AG09309 (cell line): ENCODE data around the gene SQSTM1.

Experiments
- DNase-seq: peaks from one replicate; pipeline ENCODE4 v3.0.0-alpha.2; 2010; ENCODE audit warnings: low read depth
- H3K4me3 ChIP-seq: 2 replicates; pipeline ENCODE4 v1.5.1; 2011; ENCODE audit warnings: mild to moderate bottlenecking, low read depth, low read length, moderate library complexity; ENCODE audit not compliant: control insufficient read depth
- TF ChIP-seq, protein P1 (sequence below): IDR thresholded peaks from 2 replicates; pipeline ENCODE4 v1.5.1; 2011; ENCODE audit warnings: mild to moderate bottlenecking, low read depth, low read length, inconsistent platforms; ENCODE audit not compliant: insufficient read depth, control insufficient read depth; ENCODE audit errors: missing control alignments

Gene SQSTM1

GRCh38 chr5:179874536-179875292 lies 54.0 kb downstream of the SQSTM1 start:
- DNase-seq = no peak
- TF ChIP-seq, protein P1, sequence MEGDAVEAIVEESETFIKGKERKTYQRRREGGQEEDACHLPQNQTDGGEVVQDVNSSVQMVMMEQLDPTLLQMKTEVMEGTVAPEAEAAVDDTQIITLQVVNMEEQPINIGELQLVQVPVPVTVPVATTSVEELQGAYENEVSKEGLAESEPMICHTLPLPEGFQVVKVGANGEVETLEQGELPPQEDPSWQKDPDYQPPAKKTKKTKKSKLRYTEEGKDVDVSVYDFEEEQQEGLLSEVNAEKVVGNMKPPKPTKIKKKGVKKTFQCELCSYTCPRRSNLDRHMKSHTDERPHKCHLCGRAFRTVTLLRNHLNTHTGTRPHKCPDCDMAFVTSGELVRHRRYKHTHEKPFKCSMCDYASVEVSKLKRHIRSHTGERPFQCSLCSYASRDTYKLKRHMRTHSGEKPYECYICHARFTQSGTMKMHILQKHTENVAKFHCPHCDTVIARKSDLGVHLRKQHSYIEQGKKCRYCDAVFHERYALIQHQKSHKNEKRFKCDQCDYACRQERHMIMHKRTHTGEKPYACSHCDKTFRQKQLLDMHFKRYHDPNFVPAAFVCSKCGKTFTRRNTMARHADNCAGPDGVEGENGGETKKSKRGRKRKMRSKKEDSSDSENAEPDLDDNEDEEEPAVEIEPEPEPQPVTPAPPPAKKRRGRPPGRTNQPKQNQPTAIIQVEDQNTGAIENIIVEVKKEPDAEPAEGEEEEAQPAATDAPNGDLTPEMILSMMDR = no peak
- H3K4me3 ChIP-seq = no peak overlapping the region

GRCh38 chr5:179875741-179876609 lies 55.3 kb downstream of the SQSTM1 start:
- no peak for DNase-seq
- no peak overlapping the region for H3K4me3 ChIP-seq
- TF ChIP-seq, protein P1 = no peak

GRCh38 chr5:179876610-179876952 lies 55.9 kb downstream of the SQSTM1 start:
- H3K4me3 ChIP-seq = no peak overlapping the region
- DNase-seq = no peak
- TF ChIP-seq, protein P1 = no peak

DNA sequence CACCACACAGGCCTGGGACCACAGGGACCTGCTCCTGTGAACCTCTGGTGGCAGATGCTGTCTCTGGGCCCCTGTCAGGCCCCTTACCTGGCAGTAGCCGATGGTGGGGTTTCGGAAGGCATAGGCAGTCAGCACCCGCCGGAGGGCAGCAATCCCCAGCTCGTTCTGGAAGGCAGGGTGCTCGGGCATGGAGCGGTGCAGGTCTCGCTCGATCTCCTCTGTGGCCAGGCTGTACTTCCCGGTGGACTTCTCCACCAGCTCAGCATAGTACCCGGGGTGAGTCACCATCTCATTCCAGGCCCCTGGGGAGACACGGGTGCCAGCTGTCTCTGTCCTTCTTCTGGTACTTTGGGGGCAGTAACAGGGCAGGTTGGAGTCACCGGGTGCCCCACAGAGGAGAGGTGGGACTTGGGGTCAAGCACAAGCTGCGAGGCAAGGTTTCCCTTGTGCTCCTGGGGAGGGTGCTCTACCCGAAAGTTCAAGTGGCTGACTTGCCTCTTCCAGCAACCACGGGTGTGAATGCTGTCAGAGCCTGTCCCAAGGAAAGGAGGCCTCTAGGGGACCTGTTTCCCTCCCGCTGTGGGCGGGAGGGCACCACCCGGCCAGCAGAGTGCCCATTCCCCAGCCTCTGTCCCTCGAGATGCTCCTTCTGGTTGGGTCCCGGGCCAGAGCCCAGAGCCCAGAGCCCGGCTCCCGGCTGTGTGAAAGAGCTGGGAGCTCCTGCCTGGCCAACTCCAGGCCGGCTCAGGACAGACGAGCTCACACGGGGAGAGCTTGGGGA lies 57.7 kb downstream of the SQSTM1 start:
- no peak overlapping the region for H3K4me3 ChIP-seq
- DNase-seq = no peak
- TF ChIP-seq, protein P1 = no peak

DNA sequence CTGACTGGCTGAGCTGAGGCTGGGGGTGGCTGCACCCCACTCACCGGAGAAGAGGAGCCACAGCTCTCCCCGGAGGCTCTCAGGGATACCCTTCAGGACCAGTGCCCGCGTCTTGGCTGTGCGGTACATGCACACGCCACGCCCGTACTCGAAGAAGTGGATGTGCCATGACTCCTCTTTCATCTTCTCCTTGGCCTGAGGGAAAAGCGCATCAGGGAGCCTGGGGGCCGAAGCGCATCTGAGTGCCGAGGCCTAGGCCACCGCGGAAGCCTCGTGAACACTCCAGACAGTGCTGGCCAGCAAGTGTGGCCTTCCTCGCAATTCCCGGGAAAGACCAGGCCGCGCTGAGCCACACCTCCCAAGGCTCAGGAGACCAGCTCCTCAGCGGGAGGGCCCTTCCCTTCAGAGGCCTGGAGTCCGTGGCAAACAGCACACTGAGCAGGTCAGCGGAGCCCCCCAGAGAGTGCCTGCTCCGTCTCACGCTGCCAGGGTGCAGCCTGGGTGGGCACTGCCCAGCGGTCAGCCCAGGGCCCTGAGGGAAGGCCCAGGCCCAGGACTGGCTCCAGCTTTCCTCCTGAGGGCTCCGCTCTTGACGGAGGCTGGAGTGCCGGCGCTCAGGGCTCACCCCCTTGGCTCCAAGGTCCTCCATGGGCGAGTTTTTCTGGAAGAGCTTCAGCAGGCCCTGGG lies 58.4 kb downstream of the SQSTM1 start:
- TF ChIP-seq, protein P1 = no peak
- DNase-seq = no peak
- no peak overlapping the region for H3K4me3 ChIP-seq

DNA sequence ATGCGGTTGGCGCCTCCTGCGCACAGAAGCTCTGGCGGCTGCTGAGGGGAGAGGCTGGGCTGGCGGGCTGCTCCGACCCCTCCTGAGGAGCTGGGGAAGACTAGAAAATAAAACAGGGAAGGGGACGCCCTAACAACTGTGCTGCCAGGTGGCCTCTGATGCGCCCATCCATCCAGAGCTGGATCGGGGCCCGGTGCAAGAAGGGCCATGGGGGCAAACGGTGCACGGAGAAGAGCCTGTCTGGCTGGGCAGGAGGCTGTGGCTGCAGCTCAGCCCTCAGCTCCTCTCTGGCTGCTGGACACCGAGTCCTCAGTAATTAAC lies 58.9 kb downstream of the SQSTM1 start:
- TF ChIP-seq, protein P1 = no peak
- DNase-seq = no peak

More for the DNA sequence above, 58.9 kb downstream of the SQSTM1 start:
- H3K4me3 ChIP-seq = no peak overlapping the region
